Endothelial cell of umbilical vein (primary cell): Measurements from ENCODE around the gene ZNF341.

Experiments used
- CTCF ChIP-seq, 2 donors: IDR thresholded peaks; 1 replicate in 1 of 2; 2 replicates in 1 of 2; pipeline ENCODE4 v1.5.1; 2011; ENCODE audit warnings: low read length in 2 of 2, mild to moderate bottlenecking in 2 of 2, moderate library complexity in 2 of 2, control low read depth in 1 of 2, inconsistent platforms in 1 of 2, low read depth in 1 of 2; ENCODE audit not compliant: insufficient read depth in 1 of 2; ENCODE audit errors: extremely low read depth in 1 of 2
- EZH2 ChIP-seq: IDR thresholded peaks from 2 replicates; pipeline ENCODE4 v1.6.1; 2012; ENCODE audit warnings: borderline replicate concordance, low read depth, mild to moderate bottlenecking, moderate library complexity, low read length, inconsistent platforms; ENCODE audit not compliant: severe bottlenecking
- FOS ChIP-seq: IDR thresholded peaks from 2 replicates; pipeline ENCODE4 v1.6.1; 2011; ENCODE audit warnings: mild to moderate bottlenecking, low read length, moderate library complexity, borderline replicate concordance; ENCODE audit not compliant: insufficient read depth
- GATA2 ChIP-seq: IDR thresholded peaks from 2 replicates; pipeline ENCODE4 v1.7.0; 2011; ENCODE audit warnings: low read depth, mild to moderate bottlenecking, moderate library complexity, mixed read lengths, low read length; ENCODE audit not compliant: insufficient read length, insufficient read depth
- POLR2A ChIP-seq: IDR thresholded peaks from 2 replicates; pipeline ENCODE4 v1.6.1; 2012; ENCODE audit warnings: low read depth, mild to moderate bottlenecking, control low read depth, low read length
- POLR2AphosphoS5 ChIP-seq: IDR thresholded peaks from 2 replicates; pipeline ENCODE4 v1.6.1; 2012; ENCODE audit warnings: low read depth, mild to moderate bottlenecking, control low read depth, low read length, moderate library complexity; ENCODE audit not compliant: insufficient read depth
- TF ChIP-seq, protein P1 (sequence below): IDR thresholded peaks from 2 replicates; pipeline ENCODE4 v1.6.1; 2011; ENCODE audit not compliant: insufficient read depth, insufficient read length

DNA sequence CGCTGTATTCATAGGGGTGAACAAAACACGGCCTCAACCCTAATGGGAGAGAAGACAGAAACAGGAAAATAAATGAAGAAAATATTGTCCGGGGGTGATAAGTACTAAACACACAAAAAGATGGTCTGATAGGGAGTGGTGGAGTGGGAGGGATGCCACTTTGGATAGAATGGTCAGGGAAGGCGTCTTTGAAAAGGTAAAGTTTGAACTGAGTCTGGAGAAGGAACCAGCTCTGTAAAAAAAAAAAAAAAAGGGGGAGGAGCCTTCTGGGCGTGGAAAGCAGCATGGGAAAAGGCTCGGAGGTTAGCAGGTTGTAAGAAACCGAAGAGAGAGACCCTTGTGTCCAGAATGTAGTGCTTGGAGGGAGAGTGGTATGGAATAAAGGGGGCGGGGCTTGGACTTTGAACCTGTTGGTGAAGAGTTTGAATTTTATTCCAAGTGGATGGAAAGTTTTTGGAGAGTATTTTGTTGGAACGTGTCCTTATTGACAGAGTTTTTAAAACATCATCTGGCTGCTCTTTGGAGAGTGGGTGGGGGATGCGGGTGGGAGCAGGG is 81.2 kb downstream of the ZNF341 start:
- no peak for TF ChIP-seq POLR2A
- no peak for TF ChIP-seq CTCF (IDR thresholded peaks at IDR 0.05; ENCODE audit: extremely low read depth in 1 of 2, insufficient read depth in 1 of 2, low read depth in 1 of 2, low read length in 2 of 2)
- TF ChIP-seq, protein P1, sequence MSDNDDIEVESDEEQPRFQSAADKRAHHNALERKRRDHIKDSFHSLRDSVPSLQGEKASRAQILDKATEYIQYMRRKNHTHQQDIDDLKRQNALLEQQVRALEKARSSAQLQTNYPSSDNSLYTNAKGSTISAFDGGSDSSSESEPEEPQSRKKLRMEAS, result no peak
- no peak for TF ChIP-seq EZH2
- no peak for TF ChIP-seq POLR2AphosphoS5
- TF ChIP-seq FOS, result no peak
- no peak for TF ChIP-seq GATA2
